ENCODE results near the gene DUS1L.
A peak's percentile ranks its signal among the peaks of the same experiment; 100 is the strongest.

Gene DUS1L

GRCh38 chr17:82055023-82055964 is 10.3 kb downstream of the DUS1L start:
- DNase-seq, result no peak

DNA sequence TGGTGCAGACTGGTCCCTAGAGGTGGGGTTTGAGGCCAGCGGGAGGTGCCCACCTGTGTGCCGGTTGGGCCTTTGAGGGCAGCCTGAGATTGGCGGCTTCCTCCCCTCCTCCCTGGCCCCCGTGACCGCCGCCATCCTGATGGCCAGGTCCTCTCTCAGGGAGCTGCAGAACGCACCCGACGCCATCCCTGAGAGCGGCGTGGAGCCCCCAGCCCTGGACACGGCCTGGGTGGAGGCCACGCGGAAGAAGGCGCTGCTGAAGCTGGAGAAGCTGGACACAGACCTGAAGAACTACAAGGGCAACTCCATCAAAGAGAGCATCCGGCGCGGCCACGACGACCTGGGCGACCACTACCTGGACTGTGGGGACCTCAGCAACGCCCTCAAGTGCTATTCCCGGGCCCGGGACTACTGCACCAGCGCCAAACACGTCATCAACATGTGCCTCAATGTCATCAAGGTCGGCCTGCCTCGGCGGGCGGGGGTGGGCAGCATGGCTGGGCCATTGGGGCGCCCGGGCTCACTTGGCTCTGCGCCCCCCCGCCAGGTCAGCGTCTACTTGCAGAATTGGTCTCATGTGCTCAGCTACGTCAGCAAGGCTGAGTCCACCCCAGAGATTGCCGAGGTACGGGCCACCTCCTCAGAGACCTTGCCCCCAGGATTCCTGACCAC is 11.1 kb downstream of the DUS1L start:
- DNase-seq, result no peak

- no peak for DNase-seq
These were observed 11.9 kb downstream of the DUS1L start for GRCh38 chr17:82053556-82054263.

- DNase-seq, result no peak
These were observed 12.5 kb downstream of the DUS1L start for GRCh38 chr17:82053130-82053529.

DNA sequence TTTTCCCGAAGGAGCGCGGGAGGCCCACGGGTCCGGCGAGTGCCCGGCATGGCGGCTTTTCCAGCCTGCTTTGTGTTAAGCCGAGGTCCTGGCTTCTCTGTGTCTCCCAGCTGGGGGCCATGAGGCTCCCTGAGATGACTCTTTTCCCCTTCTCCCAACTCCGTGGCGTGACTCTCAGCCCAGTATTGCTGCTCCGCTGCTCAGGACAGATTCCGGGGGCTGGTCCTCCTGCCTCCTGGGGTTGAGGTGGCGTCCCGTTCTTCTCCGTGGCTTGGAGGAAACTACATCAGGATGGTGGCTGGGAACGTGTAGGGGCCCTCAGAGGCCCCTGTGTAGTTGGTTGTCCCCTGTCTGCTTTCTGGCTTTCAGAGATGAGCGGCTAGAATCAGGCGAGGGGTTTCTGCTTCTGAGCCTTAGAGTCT is 13.0 kb downstream of the DUS1L start:
- DNase-seq, result no peak

DNA sequence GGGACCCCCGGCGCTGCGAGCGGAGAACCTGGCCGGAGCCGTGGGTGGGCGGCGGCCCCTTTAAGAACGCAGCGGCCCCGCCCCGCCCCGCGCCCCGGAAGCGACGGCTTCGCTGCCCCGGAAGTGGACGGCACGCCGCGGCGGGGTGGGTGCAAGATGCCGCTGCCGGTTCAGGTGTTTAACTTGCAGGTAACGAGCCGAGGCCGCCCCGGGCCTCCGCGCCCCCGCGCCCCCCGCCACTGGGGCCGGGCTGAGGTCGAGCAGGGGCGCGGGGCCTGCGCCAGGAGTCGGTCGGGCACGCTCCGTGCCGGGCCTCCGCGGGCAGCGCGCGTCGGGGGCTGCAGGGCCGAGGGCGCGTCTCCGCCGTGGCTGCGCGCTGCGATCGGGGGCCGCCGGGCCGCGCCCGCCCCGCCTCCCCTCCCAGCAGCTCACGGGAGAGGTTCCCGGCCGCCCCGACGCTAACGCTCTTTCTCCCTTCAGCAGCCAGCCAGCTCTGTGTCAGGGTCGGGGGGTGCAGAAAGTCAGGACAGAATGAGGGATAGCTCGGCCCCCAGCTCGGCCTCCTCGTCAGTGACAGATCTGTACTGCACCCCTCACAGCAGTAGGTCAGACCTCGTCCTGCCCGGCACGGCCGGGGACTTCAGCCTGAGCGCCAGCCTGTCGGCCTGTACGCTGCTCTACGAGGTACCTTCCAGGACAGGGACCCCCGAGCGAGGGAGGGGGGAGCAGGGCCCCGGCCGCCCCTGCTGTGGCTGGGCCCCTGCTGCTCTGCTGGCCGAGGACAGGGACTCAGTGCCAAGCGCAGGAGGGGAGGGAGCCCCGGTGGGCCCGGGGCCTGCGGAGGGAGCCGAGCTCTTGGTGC is 13.6 kb downstream of the DUS1L start, which contains the start of the genes GPS1 and RFNG:
GPS1 (plus strand) TSS at position 123 of the 862 bp plus-strand sequence; CDS start at position 157, 34 bp downstream.
RFNG (minus strand) TSS at position 36 of the 862 bp plus-strand sequence. CDS start 45 bp downstream, outside the sequence.
- DNase-seq, result peak; percentile 70 to 79 (median 70)

DNA sequence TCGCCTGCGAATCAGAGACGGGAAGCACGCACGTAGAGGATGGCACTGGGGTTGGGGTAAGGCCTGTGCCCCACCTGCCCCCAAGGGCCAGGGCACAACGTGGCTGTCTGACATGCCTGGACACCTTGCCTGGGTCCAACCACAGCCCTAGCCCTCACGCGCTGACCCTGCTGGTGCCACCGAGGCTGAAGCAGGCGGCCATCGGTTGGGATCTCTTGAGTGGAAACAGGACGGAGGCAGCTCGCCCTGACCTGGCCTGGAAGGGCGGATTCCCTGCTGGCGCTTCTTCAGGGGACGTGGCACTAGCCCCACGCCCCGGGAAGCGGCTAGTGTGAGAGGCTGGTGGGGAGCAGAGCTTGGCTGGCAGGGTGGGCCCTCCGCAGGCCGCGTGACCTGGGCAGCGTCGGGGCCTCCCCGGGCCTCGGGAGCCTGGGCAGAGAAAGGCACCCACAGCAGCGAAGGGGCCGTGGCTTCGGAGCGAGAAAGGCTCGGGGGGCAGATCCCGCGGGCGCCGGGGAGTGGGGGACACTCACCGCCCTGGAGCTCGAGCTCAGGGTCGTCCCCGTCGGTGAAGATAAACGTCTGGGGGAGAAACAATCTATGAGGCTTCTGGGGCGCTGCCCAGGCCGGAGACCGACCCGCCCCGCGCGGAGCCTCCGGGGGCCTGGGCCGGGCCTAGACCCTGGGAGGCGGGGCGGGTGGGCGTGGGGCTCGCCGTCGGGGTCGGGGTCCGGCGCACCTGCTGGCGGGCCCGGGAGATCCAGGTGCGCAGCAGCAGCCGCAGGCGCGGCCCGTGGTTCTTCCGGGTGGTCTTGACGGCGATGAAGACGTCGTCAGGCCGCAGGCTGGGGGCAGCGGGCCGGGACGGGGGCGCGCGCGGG is 14.6 kb downstream of the DUS1L start:
- no peak for DNase-seq

DNA sequence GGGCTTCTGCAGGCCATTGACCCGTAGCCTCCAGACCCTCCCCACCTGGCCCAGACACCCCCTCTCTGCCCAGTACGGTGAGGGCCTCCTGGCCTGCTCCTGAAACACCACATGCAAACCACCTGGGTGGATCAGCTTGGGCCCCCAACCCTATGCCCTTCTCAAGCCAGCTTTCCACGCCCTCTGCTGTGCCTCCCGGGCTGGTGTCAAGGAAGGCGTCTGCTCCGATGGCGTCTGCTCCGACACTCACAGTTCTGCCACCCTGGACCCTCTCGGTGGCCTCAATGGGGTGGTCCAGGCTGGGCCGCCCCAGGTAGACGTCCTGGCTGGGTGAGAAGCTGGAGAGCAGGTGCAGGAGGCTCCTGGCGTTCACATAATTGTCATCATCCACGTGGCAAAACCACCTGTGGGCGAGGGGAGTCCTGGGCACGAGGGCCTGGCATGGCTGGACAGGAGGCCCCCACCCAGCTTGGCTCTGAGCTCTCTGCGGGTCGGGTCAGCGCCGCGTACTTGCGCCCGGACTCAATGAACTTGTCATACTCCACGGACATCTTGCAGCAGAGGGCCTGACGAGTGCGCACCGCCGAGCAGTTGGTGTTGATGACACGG is 15.3 kb downstream of the DUS1L start:
- no peak for DNase-seq

- no peak for DNase-seq
These were observed 16.1 kb downstream of the DUS1L start for GRCh38 chr17:82049521-82049971.

DNA sequence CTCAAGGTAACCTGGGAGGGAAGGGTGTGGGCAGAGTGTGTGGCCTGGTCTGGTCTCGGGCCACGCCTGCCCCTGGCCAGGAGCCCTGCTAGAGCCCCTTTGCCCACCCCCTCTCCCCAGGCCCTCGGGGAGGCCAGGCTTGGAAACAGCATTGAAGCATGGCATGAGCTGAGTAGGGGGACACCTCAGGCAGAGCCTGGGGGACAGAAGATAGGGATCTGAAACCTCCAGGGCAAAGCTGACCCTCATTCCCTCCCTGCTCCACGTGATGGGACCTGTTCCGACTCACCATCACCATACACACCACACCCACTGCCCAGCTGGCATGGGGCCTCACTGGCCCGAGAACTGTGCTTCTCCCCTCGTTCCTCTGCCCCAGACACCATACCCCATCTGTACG is 16.5 kb downstream of the DUS1L start:
- DNase-seq, result no peak

GRCh38 chr17:82048571-82048971 is 17.0 kb downstream of the DUS1L start:
- no peak for DNase-seq

GRCh38 chr17:82047914-82048570 is 17.6 kb downstream of the DUS1L start:
- DNase-seq, result no peak

DNA sequence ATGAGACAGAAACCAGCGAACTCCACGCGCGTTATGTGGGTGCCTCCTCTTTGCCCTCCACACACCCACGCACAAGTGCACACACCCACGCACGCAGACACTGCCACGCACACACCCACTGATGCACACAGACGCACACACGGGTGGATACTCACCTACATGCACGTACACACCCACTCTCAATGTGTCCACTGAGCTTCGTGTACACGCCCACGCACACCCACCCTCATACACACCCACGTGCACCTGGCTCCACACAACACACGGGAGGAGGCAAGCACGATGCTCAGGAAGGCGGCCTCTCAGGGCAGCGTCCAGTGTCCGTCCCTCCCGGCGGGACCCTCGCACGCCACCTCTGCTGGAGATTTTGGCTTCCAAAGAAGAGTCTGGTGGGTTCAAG is 18.2 kb downstream of the DUS1L start:
- DNase-seq, result no peak

GRCh38 chr17:82046903-82047302 is 18.7 kb downstream of the DUS1L start:
- no peak for DNase-seq

DNA sequence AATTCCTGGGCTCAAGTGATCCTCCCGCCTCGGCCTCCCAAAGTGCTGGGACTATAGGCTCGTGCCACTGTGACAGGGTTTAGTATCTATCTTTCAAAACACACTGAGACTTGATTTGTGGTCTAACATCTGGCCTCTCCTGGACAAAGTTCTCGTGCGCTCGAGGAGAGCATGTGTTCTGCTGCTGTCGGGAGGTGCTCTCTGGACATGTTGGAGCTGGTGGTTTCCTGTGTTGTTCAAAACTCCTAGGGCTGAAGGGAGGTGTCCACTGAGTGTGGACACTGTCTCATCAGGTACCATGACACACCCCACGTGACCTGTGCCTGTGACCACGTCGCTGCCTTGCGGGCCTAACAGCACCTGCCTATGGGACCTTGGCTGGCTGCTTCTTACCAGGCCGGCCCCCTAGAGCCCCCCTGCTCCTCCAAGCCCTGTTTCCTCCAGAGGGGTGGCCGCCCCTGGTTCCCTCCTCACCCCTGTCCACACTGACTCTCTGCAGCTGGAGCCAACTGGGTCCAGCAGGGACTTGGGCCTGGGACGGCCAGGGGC is 19.6 kb downstream of the DUS1L start:
- DNase-seq, result no peak

GRCh38 chr17:82043507-82043906 is 22.1 kb downstream of the DUS1L start:
- no peak for DNase-seq

GRCh38 chr17:82042649-82043048 is 23.0 kb downstream of the DUS1L start:
- no peak for DNase-seq

- no peak for DNase-seq
These were observed 24.3 kb downstream of the DUS1L start for GRCh38 chr17:82041144-82041814.

GRCh38 chr17:82039695-82040299 is 25.8 kb downstream of the DUS1L start:
- DNase-seq, result no peak
